Esophagus mucosa (tissue), 1 donor: ENCODE measurements around the gene FOXG1. TPM values are rescaled to one million over a fixed set of nuclear protein-coding genes. Genes with fewer than 3 reads are reported as not detected.
A peak's percentile ranks its signal among the peaks of the same experiment; 100 is the strongest.

ENCODE experiments used
- ATAC-seq: fragments of 200-7000 bp; cut with Tn5 transposase; one replicate; pipeline ENCODE4 v1.9.1; 2020
- total RNA-seq: library from RNA; stranded (reverse); gene quantifications from one replicate; pipeline ENCODE4 v1.2.4, GENCODE V29; 2023
- donor health status: DM: yes; HTN: yes; CAD: no.

FOXG1 gene
- total RNA-seq, 1 donor from 2014 or later = not detected

GRCh38 chr14:28762303-28762954 is 4.2 kb upstream of the FOXG1 start:
- no peak for ATAC-seq

DNA sequence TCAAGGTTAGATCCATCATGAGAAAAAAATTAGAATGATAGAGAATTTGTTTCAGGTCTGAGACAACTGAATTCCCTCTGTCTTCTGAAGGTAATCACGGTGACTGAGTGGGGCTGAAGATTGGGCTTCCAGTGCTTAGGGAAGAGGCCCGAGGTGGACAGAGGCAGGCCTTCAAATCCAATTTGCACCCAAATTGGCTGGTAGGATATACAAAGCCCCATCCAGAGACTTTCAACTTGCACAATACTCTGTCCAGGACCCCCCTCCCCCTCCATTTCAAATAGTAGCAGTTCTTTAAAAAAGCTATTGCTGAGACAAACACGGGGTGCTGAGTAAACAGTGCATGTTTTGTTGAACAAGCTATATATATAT is 3.6 kb upstream of the FOXG1 start:
- ATAC-seq = no peak

DNA sequence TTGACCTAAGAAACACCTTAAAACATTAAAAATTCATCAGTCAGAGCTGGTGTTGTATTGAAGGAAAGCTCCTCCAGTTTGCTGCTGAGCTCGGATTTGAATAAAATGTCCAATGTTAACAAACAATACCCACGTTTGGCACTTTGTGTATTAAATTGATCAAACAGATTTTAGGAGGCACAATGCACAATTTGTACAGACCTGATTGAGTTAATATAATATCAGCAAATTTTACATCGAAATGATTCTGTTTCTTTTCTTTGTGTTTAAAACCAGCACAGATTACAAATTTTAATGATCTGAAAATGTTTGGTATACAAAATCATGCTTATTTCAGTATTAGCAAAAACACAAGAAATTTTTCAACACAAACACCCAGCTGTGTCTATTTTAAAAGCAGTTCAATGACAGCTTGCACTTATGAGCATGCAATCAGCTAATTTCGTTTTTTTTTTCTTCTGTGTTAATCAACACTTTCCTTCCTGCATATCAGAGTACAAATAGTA is 2.8 kb upstream of the FOXG1 start:
- ATAC-seq = no peak

- ATAC-seq = no peak
These were observed 2.1 kb upstream of the FOXG1 start for GRCh38 chr14:28764257-28765160.

DNA sequence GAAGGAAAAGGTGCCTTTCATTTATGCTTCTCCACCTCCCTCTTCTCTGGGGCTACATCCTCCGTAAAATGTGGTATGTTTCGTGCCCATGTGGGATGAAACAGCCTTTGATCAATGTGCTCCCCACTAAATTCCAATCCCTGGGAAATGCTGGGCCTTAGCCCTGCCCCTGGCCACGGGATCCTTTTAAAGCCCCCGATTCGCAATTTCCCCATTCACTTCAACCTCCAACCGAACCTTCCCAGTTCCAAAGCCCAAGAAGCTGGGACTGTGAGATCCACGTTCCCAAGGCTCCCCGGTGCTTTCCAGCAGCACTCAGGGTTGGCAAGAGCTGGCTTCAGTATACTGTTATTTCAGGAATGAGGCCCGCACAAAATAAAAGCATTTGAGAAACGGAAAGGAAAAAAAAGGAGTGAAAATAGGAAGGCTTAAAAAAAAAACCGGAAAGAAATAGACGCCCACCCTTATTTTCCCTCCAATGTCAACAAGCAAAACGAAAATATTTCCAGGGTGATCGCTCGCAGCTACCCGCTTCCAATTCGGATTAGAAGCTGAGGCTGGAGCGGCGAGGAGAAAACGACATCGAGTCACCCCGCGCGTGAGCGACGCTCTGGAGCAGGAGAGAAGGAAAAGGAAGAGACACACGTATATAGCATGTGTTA is 1.3 kb upstream of the FOXG1 start:
- ATAC-seq = no peak

- ATAC-seq = no peak
These were observed 637 bp upstream of the FOXG1 start for GRCh38 chr14:28765831-28766468.

GRCh38 chr14:28767030-28767852 is 654 bp downstream of the FOXG1 start:
- ATAC-seq = no peak

GRCh38 chr14:28767853-28768741 is 1.5 kb downstream of the FOXG1 start:
- peak; percentile 22 for ATAC-seq

GRCh38 chr14:28769276-28769880 is 2.8 kb downstream of the FOXG1 start:
- ATAC-seq = no peak

DNA sequence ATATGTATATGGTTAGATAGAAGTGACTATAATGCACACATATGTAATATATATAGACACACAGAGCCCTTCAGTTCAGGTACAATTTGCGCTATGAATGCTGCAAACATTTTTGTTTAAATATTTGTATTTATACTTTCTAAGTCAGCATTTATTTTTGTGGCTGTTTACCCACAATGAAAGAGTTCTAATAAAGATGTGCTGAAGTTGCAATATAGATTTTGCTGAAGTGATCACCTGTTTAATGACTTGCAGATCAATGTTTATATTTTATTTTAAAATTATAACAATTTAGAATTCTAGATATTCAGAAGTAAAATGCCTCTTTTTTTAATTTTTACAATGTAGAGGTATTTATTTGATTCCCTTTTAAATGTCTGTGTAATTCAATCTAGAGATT is 3.5 kb downstream of the FOXG1 start:
- no peak for ATAC-seq

DNA sequence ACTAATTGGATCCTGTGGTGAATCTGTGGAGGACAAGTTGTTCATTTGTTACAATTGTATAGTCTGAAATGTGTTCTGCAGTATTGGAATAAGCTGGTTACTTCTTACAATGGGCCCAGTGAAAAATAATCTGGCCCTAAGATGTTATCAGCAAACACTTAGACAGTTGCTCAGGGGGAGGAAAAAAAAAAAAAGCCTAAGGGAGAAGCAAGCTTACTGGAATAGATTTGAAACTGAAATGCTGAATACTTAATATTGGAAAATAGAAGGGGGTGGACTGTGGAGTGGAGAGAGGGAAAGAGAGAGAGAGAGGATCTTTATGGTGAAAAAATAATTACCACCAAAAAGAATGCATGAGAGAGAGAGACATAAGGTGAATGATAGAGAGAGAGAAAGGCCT is 4.0 kb downstream of the FOXG1 start:
- ATAC-seq = no peak

GRCh38 chr14:28771168-28771567 is 4.6 kb downstream of the FOXG1 start:
- ATAC-seq = no peak

GRCh38 chr14:28772613-28773012 is 6.0 kb downstream of the FOXG1 start:
- no peak for ATAC-seq

DNA sequence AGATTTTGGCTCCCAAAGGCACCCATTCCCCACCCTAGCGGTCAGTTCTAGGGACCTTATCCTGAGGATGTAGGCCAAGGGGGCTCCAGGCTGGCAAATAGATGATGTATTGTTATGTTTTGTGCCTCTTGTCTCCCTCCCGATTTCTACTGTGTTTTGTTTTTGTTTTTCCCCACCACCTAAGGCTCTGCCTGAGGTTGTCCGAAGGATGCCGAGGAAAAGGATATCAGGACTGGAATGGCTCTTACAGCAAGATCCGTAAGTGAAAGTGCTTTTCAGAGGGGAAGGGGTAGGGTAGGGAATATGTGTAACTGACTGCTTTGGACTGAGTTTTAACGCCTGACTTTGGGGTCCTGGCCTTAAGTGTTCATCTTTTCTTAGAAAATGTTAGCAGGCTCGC is 6.6 kb downstream of the FOXG1 start:
- ATAC-seq = no peak

DNA sequence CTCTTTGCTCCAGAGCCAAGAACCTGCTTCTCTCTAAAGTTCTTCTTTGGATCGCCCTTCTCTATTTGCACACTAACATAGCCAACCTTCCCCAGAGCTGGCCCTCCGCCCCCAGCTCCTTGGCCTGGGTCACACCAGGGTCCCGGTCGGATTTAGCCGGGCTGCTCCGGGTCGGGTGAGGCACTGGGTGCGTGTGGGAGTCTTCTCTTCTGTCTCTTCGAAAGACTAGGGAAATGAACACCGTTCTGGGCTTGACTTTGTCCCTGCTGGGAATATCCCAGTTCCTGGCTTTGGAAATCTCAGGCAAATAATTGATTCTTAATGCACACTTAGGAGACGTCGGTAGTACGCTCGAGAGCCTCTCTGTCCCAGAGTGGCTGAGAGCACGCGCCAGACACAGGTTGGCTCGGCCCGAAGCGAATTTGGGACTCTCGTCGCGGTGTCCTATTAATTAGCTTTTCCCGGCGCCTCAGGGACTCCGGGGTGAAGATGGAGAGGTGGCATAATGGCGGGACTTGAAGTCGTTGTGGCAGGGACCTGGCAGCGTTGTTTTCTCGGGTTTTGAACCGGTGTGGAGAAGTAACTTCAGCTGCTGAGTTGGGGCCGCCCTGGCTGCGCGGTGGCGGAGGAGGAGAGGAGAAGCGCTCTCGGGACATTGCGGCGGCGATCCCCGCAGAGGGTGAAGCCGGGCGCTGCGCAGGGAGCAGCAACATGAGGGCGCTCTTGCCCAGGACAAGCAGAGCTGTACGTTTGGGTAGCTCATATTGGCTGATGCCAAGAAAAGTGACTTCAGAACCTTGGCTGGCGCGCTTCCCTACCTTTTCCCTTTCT is 7.5 kb downstream of the FOXG1 start:
- ATAC-seq = no peak

DNA sequence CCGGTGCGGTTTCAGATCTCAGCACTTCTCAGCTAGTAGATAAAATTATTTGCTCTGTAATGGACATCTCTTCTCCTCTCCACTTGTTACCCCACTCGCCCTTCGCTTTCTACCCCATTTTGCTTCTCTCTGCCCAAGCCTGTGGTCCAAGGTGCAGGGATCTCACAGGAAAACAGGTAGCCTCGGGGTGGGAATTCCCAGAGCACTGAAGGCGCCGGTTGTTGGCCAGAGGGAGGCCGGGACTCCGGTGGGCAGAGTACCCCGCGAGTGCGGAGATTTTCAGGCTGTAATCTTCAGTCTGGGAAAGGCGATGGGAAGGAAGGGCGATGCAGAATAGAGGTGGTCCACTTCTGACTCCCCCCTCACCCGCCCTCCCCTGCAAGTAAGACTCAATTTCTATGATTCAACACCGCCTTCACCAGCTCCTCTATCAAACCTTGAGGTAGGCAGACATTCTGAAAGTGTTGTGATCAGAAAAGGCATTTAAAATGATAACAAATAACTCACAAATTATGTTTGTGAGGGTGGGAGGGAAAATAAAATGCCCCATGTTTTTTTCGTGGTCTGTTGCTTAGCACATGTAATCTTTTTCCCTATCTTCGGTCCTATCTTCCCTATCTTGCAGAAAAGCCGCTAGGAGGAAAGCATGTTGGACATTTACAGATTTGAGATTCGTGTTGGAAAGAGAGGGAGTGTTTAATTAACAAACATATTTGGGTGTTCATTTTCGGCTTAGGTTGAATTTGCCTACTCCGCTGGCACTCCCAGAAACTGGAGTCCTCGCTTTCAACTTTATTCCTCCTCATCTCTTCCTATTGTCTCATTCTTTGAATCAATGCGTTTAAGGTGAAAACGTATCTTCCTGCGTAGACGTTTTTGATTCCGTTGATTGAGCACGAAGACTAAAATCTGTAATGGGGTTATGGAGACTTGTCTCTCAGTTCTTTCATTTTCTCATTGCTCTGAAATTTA is 8.5 kb downstream of the FOXG1 start:
- ATAC-seq = no peak

DNA sequence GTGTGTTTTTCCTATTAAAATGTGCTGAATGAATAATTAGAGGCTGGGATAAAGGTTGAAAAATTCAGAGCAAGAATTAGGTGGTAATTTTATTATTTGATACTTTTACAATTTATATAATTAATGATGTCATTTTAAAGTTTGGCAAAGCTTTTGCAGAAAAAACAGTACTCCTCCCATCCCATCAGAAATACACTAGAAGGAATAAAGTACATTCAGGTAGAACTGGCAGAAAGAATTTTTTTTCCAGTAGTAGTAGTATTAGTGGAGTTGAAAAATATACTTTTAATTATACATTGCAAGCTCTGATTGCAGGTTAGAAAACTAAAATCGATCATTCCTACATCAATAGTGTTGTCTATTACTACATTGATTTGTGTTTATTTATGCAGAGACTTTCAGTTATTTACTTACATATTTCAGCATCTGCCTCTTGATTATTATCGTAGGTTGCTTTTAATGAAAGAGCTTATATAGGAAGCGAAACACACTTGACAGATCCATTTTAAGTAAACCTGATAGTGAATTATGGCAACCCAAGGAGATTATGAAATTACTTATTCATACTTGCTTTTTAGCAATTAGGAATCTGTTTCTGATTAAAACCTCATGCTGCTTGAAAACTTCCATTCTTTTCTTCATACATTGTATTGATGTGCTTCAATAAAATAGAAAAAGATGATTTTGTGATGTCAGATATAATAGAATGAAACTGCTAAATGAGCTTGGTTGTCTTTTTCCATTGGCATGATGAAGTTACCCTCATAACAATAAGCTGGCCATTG is 10.1 kb downstream of the FOXG1 start:
- ATAC-seq = no peak
